Liver (tissue), 9 donors: ENCODE measurements around the gene PLK3. TPM values are rescaled to one million over a fixed set of nuclear protein-coding genes. Genes with fewer than 3 reads are reported as not detected.

Source experiments
- DNase-seq: peaks from one replicate; pipeline ENCODE4 v3.0.0-alpha.2; 2017; ENCODE audit warnings: low spot score
- H3K27ac ChIP-seq, 2 donors: one replicate each; pipeline ENCODE4 v1.7.0; 2013; ENCODE audit warnings: inconsistent platforms in 2 of 2, low read length in 2 of 2, control low read depth in 1 of 2, low read depth in 1 of 2, mild to moderate bottlenecking in 1 of 2
- H3K27me3 ChIP-seq, 4 donors: one replicate each; pipeline versions ENCODE4 v1.6.1 to v1.7.0; 2013; ENCODE audit warnings: low read length in 3 of 4, inconsistent platforms in 1 of 4, mild to moderate bottlenecking in 1 of 4, moderate library complexity in 1 of 4; ENCODE audit not compliant: control insufficient read depth in 4 of 4, insufficient read depth in 4 of 4
- H3K36me3 ChIP-seq, 4 donors: one replicate each; pipeline versions ENCODE4 v1.6.1 to v1.7.0; 2013; ENCODE audit warnings: low read length in 3 of 4, mild to moderate bottlenecking in 3 of 4, low read depth in 1 of 4, moderate library complexity in 1 of 4; ENCODE audit not compliant: control insufficient read depth in 4 of 4, insufficient read depth in 3 of 4
- H3K4me1 ChIP-seq, 4 donors: one replicate each; pipeline versions ENCODE4 v1.6.1 to v1.7.0; 2013; ENCODE audit warnings: low read length in 3 of 4, mild to moderate bottlenecking in 3 of 4, moderate library complexity in 1 of 4; ENCODE audit not compliant: control insufficient read depth in 4 of 4, insufficient read depth in 4 of 4
- H3K4me3 ChIP-seq, 3 donors: one replicate each; pipeline versions ENCODE4 v1.6.1 to v1.7.0; 2013; ENCODE audit warnings: low read length in 3 of 3, control low read depth in 1 of 3, low read depth in 1 of 3, mild to moderate bottlenecking in 1 of 3
- H3K9ac ChIP-seq, 2 donors: one replicate each; pipeline ENCODE4 v1.7.0; 2013; ENCODE audit warnings: low read length in 2 of 2, mild to moderate bottlenecking in 2 of 2, moderate library complexity in 2 of 2, control low read depth in 1 of 2, low read depth in 1 of 2
- H3K9me3 ChIP-seq, 4 donors: one replicate each; pipeline versions ENCODE4 v1.6.1 to v1.7.0; 2013; ENCODE audit warnings: low read length in 3 of 4; ENCODE audit not compliant: control insufficient read depth in 4 of 4
- EGR1 ChIP-seq, 2 donors: IDR thresholded peaks; 2 replicates each; pipeline ENCODE4 v1.6.1; 2016 to 2018; ENCODE audit warnings: antibody characterized with exemption in 2 of 2, low read depth in 2 of 2
- FOXA1 ChIP-seq: IDR thresholded peaks from 2 replicates; pipeline ENCODE4 v1.6.1; 2016; ENCODE audit warnings: antibody characterized with exemption
- FOXA2 ChIP-seq: IDR thresholded peaks from 2 replicates; pipeline ENCODE4 v1.6.1; 2016; ENCODE audit warnings: antibody characterized with exemption
- GABPA ChIP-seq, 2 donors: IDR thresholded peaks in 1 of 2; conservative IDR thresholded peaks in 1 of 2; 2 replicates each; pipeline ENCODE4 v1.6.1; 2016; ENCODE audit warnings: antibody characterized with exemption in 2 of 2, mild to moderate bottlenecking in 1 of 2, moderate library complexity in 1 of 2
- HNF4A ChIP-seq, 2 donors: conservative IDR thresholded peaks; 2 replicates each; pipeline ENCODE4 v1.6.1; 2016; ENCODE audit warnings: antibody characterized with exemption in 2 of 2, mild to moderate bottlenecking in 2 of 2
- HNF4G ChIP-seq: IDR thresholded peaks from 2 replicates; pipeline ENCODE4 v1.6.1; 2016; ENCODE audit warnings: antibody characterized with exemption
- JUND ChIP-seq, 2 donors: IDR thresholded peaks; 2 replicates each; pipeline ENCODE4 v1.6.1; 2016; ENCODE audit warnings: antibody characterized with exemption in 2 of 2
- NR2F2 ChIP-seq: IDR thresholded peaks from 2 replicates; pipeline ENCODE4 v1.6.1; 2016; ENCODE audit warnings: antibody characterized with exemption
- RAD21 ChIP-seq, 2 donors: IDR thresholded peaks; 2 replicates each; pipeline ENCODE4 v1.6.1; 2016; ENCODE audit warnings: antibody characterized with exemption in 2 of 2, mild to moderate bottlenecking in 2 of 2
- RXRA ChIP-seq, 2 donors: IDR thresholded peaks; 2 replicates each; pipeline ENCODE4 v1.6.1; 2017 to 2018; ENCODE audit warnings: antibody characterized with exemption in 2 of 2, mild to moderate bottlenecking in 1 of 2
- SP1 ChIP-seq: IDR thresholded peaks from 2 replicates; pipeline ENCODE4 v1.6.1; 2018; ENCODE audit warnings: antibody characterized with exemption, mild to moderate bottlenecking
- TAF1 ChIP-seq: conservative IDR thresholded peaks from 2 replicates; pipeline ENCODE4 v1.6.1; 2016; ENCODE audit warnings: antibody characterized with exemption, mild to moderate bottlenecking
- YY1 ChIP-seq: IDR thresholded peaks from 2 replicates; pipeline ENCODE4 v1.6.1; 2016; ENCODE audit warnings: antibody characterized with exemption, mild to moderate bottlenecking
- WGBS: extraction: QIAGEN DNeasy Blood & Tissue Kit; methylation state at CpG from one replicate; pipeline ENCODE4 v1.1.7; 2013; 5-methylcytosine and 5-hydroxymethylcytosine counted together
- polyA plus RNA-seq, 2 donors: library from polyadenylated mRNA; stranded (reverse) in 1 of 2; unstranded in 1 of 2; fragments of 200-250 nt in 1 of 2; fragments of >200 nt in 1 of 2; fragmentation: Nextera tagmentation in 1 of 2; extraction: Ambion mirVana in 1 of 2; gene quantifications; one replicate each; pipeline versions ENCODE4 v1.2.1 to v1.2.3, GENCODE V29; 2013 to 2015
- total RNA-seq, 2 donors: library from RNA; depleted of rRNA; stranded (reverse); fragments of >200 nt; gene quantifications; one replicate each; pipeline ENCODE4 v1.2.3, GENCODE V29; 2014
- TF ChIP-seq, protein P1 (sequence below): IDR thresholded peaks from 2 replicates; pipeline ENCODE4 v1.6.1; 2016; ENCODE audit warnings: antibody characterized with exemption
- TF ChIP-seq, protein P2 (sequence below): fragments of 150-350 bp; IDR thresholded peaks from 2 replicates; pipeline ENCODE4 v1.5.1; 2017; ENCODE audit warnings: improper control_type of control experiment, low read depth, low read length; ENCODE audit not compliant: missing input control
- TF ChIP-seq, protein P3 (sequence below): IDR thresholded peaks from 2 replicates; pipeline ENCODE4 v1.6.1; 2016; ENCODE audit warnings: antibody characterized with exemption
- TF ChIP-seq, protein P4 (sequence below): IDR thresholded peaks from 2 replicates; pipeline ENCODE4 v1.6.1; 2016; ENCODE audit warnings: antibody characterized with exemption, mild to moderate bottlenecking
- TF ChIP-seq, protein P5 (sequence below): IDR thresholded peaks from 2 replicates; pipeline ENCODE4 v1.6.1; 2016; ENCODE audit warnings: antibody characterized with exemption
- donor health status: healthy.
- donor health status: healthy.
- donor health status: healthy.
- donor health status: healthy.
- donor health status: healthy.

PLK3 gene
- total and polyA plus RNA-seq, 4 donors: 1.5 to 5.7 (median 2.3) TPM

DNA sequence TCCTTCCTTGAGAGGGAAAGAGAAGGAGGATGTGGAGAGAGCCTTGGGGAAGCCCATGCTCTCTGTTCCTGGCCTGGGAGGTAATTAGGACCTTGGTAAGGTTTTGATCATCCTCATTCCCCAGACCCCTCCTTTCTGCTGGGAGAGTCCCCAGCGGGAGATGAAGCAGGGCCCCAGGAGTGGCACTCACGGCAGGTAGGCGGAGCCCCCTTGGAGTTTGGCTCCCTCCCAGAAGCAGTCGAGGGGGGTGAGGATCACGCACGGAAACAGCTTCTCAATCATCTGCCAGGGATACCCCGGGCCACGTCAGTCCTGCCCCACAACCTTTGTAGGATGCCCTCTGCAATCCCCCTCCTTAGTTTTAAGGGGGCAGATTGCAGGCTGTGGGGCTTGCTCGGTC lies 31.3 kb downstream of the PLK3 start:
- no peak overlapping the region for H3K4me3 ChIP-seq
- no peak overlapping the region for H3K27ac ChIP-seq
- peaks cover 0 to 2% (median 0%) of the 10 kb centered on the region in 4 donors for H3K4me1 ChIP-seq
- no peaks in the 10 kb centered on the region for H3K27me3 ChIP-seq
- WGBS: 67% methylated on average over 9 of the region's 9 CpGs
- H3K9me3 ChIP-seq: no peaks in the 10 kb centered on the region
- no peaks in the 10 kb centered on the region for H3K36me3 ChIP-seq
- peak; percentile 66 for DNase-seq
- no peak overlapping the region for H3K9ac ChIP-seq
- TF ChIP-seq YY1 (no peak), TAF1 (no peak), FOXA1 (no peak), HNF4G (no peak), RXRA (IDR thresholded peaks at IDR 0.05) (no peak), FOXA2 (no peak), JUND (IDR thresholded peaks at IDR 0.05) (no peak), HNF4A (conservative IDR thresholded peaks at IDR 0.05) (no peak), NR2F2 (no peak), GABPA (IDR thresholded peaks at IDR 0.05 in 1 of 2, conservative IDR thresholded peaks at IDR 0.05 in 1 of 2) (no peak), EGR1 (IDR thresholded peaks at IDR 0.05; ENCODE audit: low read depth in 2 of 2) (no peak), SP1 (no peak), RAD21 (IDR thresholded peaks at IDR 0.05) (no peak)
- TF ChIP-seq, protein P1, sequence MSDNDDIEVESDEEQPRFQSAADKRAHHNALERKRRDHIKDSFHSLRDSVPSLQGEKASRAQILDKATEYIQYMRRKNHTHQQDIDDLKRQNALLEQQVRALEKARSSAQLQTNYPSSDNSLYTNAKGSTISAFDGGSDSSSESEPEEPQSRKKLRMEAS: no peak
- TF ChIP-seq, protein P2, sequence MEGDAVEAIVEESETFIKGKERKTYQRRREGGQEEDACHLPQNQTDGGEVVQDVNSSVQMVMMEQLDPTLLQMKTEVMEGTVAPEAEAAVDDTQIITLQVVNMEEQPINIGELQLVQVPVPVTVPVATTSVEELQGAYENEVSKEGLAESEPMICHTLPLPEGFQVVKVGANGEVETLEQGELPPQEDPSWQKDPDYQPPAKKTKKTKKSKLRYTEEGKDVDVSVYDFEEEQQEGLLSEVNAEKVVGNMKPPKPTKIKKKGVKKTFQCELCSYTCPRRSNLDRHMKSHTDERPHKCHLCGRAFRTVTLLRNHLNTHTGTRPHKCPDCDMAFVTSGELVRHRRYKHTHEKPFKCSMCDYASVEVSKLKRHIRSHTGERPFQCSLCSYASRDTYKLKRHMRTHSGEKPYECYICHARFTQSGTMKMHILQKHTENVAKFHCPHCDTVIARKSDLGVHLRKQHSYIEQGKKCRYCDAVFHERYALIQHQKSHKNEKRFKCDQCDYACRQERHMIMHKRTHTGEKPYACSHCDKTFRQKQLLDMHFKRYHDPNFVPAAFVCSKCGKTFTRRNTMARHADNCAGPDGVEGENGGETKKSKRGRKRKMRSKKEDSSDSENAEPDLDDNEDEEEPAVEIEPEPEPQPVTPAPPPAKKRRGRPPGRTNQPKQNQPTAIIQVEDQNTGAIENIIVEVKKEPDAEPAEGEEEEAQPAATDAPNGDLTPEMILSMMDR: no peak
- TF ChIP-seq, protein P3, sequence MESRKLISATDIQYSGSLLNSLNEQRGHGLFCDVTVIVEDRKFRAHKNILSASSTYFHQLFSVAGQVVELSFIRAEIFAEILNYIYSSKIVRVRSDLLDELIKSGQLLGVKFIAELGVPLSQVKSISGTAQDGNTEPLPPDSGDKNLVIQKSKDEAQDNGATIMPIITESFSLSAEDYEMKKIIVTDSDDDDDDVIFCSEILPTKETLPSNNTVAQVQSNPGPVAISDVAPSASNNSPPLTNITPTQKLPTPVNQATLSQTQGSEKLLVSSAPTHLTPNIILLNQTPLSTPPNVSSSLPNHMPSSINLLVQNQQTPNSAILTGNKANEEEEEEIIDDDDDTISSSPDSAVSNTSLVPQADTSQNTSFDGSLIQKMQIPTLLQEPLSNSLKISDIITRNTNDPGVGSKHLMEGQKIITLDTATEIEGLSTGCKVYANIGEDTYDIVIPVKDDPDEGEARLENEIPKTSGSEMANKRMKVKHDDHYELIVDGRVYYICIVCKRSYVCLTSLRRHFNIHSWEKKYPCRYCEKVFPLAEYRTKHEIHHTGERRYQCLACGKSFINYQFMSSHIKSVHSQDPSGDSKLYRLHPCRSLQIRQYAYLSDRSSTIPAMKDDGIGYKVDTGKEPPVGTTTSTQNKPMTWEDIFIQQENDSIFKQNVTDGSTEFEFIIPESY: no peak
- TF ChIP-seq, protein P4, sequence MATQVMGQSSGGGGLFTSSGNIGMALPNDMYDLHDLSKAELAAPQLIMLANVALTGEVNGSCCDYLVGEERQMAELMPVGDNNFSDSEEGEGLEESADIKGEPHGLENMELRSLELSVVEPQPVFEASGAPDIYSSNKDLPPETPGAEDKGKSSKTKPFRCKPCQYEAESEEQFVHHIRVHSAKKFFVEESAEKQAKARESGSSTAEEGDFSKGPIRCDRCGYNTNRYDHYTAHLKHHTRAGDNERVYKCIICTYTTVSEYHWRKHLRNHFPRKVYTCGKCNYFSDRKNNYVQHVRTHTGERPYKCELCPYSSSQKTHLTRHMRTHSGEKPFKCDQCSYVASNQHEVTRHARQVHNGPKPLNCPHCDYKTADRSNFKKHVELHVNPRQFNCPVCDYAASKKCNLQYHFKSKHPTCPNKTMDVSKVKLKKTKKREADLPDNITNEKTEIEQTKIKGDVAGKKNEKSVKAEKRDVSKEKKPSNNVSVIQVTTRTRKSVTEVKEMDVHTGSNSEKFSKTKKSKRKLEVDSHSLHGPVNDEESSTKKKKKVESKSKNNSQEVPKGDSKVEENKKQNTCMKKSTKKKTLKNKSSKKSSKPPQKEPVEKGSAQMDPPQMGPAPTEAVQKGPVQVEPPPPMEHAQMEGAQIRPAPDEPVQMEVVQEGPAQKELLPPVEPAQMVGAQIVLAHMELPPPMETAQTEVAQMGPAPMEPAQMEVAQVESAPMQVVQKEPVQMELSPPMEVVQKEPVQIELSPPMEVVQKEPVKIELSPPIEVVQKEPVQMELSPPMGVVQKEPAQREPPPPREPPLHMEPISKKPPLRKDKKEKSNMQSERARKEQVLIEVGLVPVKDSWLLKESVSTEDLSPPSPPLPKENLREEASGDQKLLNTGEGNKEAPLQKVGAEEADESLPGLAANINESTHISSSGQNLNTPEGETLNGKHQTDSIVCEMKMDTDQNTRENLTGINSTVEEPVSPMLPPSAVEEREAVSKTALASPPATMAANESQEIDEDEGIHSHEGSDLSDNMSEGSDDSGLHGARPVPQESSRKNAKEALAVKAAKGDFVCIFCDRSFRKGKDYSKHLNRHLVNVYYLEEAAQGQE: no peak
- TF ChIP-seq, protein P5, sequence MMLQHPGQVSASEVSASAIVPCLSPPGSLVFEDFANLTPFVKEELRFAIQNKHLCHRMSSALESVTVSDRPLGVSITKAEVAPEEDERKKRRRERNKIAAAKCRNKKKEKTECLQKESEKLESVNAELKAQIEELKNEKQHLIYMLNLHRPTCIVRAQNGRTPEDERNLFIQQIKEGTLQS: no peak
